ENCODE data around the gene GNAO1.

The GNAO1 gene

GRCh38 chr16:56401482-56401881 lies 210.2 kb downstream of the GNAO1 start:
- DNase-seq (ENCODE audit: low read depth) = no peak

- DNase-seq (ENCODE audit: low read depth) = no peak
Observed at GRCh38 chr16:56405977-56406672, 214.8 kb downstream of the GNAO1 start.
